H1 (cell line): ENCODE measurements around the gene TNFAIP8. TPM values are rescaled to one million over a fixed set of nuclear protein-coding genes. Genes with fewer than 3 reads are reported as not detected.

Experiments
- CREB1 ChIP-seq: IDR thresholded peaks from 2 replicates; pipeline ENCODE4 v1.6.1; 2012; ENCODE audit warnings: inconsistent platforms
- EGR1 ChIP-seq: IDR thresholded peaks from 2 replicates; pipeline ENCODE4 v1.6.1; 2011; ENCODE audit warnings: low read depth, low read length, borderline replicate concordance
- JUN ChIP-seq: IDR thresholded peaks from 2 replicates; pipeline ENCODE4 v1.6.1; 2011; ENCODE audit warnings: low read depth, mild to moderate bottlenecking, improper control_type of control experiment, low read length
- POU5F1 ChIP-seq: IDR thresholded peaks from 2 replicates; pipeline ENCODE4 v1.6.1; 2011; ENCODE audit warnings: low read depth, mild to moderate bottlenecking, low read length, moderate library complexity
- RNF2 ChIP-seq: fragments of 200-900, 300-1000 bp; sonication (generic); IDR thresholded peaks from 2 replicates; pipeline ENCODE4 v1.7.1; 2016; ENCODE audit warnings: borderline replicate concordance, low read depth, mild to moderate bottlenecking, antibody characterized with exemption, low read length; ENCODE audit not compliant: poor library complexity, severe bottlenecking; ENCODE audit errors: missing control alignments
- SIX5 ChIP-seq: IDR thresholded peaks from 2 replicates; pipeline ENCODE4 v1.6.1; 2011; ENCODE audit warnings: mild to moderate bottlenecking, low read depth, low read length
- SP1 ChIP-seq: IDR thresholded peaks from 2 replicates; pipeline ENCODE4 v1.6.1; 2011; ENCODE audit warnings: low read depth, low read length
- TEAD4 ChIP-seq: IDR thresholded peaks from 2 replicates; pipeline ENCODE4 v1.6.1; 2012; ENCODE audit warnings: low read depth, low read length, inconsistent platforms, mixed read lengths
- USF2 ChIP-seq: IDR thresholded peaks from 2 replicates; pipeline ENCODE4 v1.6.1; 2011; ENCODE audit warnings: low read length, improper control_type of control experiment
- polyA plus RNA-seq, 7 experiments: library from polyadenylated mRNA; depleted of rRNA in 3 of 7; stranded (reverse) in 5 of 7; unstranded in 2 of 7; fragments of >200 nt in 5 of 7; fragments of 200-250 nt in 2 of 7; gene quantifications; 1 replicate in 5 of 7; 2 replicates in 1 of 7; 4 replicates in 1 of 7; pipeline versions ENCODE4 v1.2.1 to v1.2.3, GENCODE V29; 2011 to 2013; ENCODE audit warnings: missing spikeins in 2 of 7, mixed read lengths in 2 of 7
- total RNA-seq: library from RNA; stranded (reverse); fragmentation: NEBNext Ultra II Directional; extraction: Animal tissue kit (Norgen Biotek cat#: 25700); gene quantifications from 2 replicates; pipeline ENCODE4 v1.2.1, GENCODE V29; 2021
- TF ChIP-seq, protein P1 (sequence below): fragments of 300-600 bp; sonication (generic); IDR thresholded peaks from 2 replicates; pipeline ENCODE4 v1.7.1; 2012; ENCODE audit warnings: low read length, moderate library complexity, mild to moderate bottlenecking, inconsistent platforms; ENCODE audit not compliant: insufficient replicate concordance

Gene TNFAIP8
- total and polyA plus RNA-seq, 2 of the 8 experiments (the other 6 are each of a cell fraction or from before 2014, with no cell fraction given) = 12.4 to 19.3 TPM

- TF ChIP-seq, protein P1, sequence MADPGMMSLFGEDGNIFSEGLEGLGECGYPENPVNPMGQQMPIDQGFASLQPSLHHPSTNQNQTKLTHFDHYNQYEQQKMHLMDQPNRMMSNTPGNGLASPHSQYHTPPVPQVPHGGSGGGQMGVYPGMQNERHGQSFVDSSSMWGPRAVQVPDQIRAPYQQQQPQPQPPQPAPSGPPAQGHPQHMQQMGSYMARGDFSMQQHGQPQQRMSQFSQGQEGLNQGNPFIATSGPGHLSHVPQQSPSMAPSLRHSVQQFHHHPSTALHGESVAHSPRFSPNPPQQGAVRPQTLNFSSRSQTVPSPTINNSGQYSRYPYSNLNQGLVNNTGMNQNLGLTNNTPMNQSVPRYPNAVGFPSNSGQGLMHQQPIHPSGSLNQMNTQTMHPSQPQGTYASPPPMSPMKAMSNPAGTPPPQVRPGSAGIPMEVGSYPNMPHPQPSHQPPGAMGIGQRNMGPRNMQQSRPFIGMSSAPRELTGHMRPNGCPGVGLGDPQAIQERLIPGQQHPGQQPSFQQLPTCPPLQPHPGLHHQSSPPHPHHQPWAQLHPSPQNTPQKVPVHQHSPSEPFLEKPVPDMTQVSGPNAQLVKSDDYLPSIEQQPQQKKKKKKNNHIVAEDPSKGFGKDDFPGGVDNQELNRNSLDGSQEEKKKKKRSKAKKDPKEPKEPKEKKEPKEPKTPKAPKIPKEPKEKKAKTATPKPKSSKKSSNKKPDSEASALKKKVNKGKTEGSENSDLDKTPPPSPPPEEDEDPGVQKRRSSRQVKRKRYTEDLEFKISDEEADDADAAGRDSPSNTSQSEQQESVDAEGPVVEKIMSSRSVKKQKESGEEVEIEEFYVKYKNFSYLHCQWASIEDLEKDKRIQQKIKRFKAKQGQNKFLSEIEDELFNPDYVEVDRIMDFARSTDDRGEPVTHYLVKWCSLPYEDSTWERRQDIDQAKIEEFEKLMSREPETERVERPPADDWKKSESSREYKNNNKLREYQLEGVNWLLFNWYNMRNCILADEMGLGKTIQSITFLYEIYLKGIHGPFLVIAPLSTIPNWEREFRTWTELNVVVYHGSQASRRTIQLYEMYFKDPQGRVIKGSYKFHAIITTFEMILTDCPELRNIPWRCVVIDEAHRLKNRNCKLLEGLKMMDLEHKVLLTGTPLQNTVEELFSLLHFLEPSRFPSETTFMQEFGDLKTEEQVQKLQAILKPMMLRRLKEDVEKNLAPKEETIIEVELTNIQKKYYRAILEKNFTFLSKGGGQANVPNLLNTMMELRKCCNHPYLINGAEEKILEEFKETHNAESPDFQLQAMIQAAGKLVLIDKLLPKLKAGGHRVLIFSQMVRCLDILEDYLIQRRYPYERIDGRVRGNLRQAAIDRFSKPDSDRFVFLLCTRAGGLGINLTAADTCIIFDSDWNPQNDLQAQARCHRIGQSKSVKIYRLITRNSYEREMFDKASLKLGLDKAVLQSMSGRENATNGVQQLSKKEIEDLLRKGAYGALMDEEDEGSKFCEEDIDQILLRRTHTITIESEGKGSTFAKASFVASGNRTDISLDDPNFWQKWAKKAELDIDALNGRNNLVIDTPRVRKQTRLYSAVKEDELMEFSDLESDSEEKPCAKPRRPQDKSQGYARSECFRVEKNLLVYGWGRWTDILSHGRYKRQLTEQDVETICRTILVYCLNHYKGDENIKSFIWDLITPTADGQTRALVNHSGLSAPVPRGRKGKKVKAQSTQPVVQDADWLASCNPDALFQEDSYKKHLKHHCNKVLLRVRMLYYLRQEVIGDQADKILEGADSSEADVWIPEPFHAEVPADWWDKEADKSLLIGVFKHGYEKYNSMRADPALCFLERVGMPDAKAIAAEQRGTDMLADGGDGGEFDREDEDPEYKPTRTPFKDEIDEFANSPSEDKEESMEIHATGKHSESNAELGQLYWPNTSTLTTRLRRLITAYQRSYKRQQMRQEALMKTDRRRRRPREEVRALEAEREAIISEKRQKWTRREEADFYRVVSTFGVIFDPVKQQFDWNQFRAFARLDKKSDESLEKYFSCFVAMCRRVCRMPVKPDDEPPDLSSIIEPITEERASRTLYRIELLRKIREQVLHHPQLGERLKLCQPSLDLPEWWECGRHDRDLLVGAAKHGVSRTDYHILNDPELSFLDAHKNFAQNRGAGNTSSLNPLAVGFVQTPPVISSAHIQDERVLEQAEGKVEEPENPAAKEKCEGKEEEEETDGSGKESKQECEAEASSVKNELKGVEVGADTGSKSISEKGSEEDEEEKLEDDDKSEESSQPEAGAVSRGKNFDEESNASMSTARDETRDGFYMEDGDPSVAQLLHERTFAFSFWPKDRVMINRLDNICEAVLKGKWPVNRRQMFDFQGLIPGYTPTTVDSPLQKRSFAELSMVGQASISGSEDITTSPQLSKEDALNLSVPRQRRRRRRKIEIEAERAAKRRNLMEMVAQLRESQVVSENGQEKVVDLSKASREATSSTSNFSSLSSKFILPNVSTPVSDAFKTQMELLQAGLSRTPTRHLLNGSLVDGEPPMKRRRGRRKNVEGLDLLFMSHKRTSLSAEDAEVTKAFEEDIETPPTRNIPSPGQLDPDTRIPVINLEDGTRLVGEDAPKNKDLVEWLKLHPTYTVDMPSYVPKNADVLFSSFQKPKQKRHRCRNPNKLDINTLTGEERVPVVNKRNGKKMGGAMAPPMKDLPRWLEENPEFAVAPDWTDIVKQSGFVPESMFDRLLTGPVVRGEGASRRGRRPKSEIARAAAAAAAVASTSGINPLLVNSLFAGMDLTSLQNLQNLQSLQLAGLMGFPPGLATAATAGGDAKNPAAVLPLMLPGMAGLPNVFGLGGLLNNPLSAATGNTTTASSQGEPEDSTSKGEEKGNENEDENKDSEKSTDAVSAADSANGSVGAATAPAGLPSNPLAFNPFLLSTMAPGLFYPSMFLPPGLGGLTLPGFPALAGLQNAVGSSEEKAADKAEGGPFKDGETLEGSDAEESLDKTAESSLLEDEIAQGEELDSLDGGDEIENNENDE = no peak
- no peak for TF ChIP-seq POU5F1
- TF ChIP-seq EGR1 = no peak
- no peak for TF ChIP-seq SP1
- no peak for TF ChIP-seq TEAD4
- TF ChIP-seq RNF2 = no peak
- TF ChIP-seq CREB1 = no peak
- no peak for TF ChIP-seq SIX5
- no peak for TF ChIP-seq JUN
- TF ChIP-seq USF2 = no peak
Measured at GRCh38 chr5:119321569-119322311, 34.1 kb upstream of the TNFAIP8 start (continued).
